Measurements from ENCODE around the gene RFK.
"Not testable (repeated sequence)": the region's sequence is repeated elsewhere in the genome, so short reads cannot be mapped to it uniquely, and the experiment has no call there.

The RFK gene

GRCh38 chr9:76394195-76394959 lies at the start of gene RFK:
Gene RFK, minus strand, starts transcription at chr9:76394426. Its CDS starts 255 bp downstream, at chr9:76394171.
- peak; percentile 90 for DNase-seq (ENCODE audit: low read depth, low spot score)
- no peaks in the 10 kb centered on the region for H3K4me1 ChIP-seq (ENCODE audit: insufficient read depth, insufficient read length)
- 0 out of 2 replicates have a peak, but pooled peaks cover 7% of the 10 kb centered on the region for H3K9me3 ChIP-seq (ENCODE audit: insufficient read depth, low read length)
- no peak for TF ChIP-seq YY1 (IDR thresholded peaks at IDR 0.05; ENCODE audit: insufficient read depth, insufficient read length)
- TF ChIP-seq ZNF274 (IDR thresholded peaks at IDR 0.05; ENCODE audit: low read depth, low read length): no peak
- TF ChIP-seq SUZ12 (IDR thresholded peaks at IDR 0.05; ENCODE audit: extremely low read depth, insufficient read depth, insufficient read length): no peak
- H3K27me3 ChIP-seq (ENCODE audit: insufficient read depth, insufficient read length): no peaks in the 10 kb centered on the region
- peaks cover 25% of the 10 kb centered on the region for H3K36me3 ChIP-seq (ENCODE audit: insufficient read depth, insufficient read length, low read length)
- H3K4me3 ChIP-seq (ENCODE audit: insufficient read length, low read depth): peak within 1 kb of the TSS; percentile 90
- peak within 1 kb of the TSS; percentile 97 for H3K9ac ChIP-seq (ENCODE audit: insufficient read length, low read depth)

GRCh38 chr9:76443887-76444286 lies 49.7 kb upstream of the RFK start:
- no peaks in the 10 kb centered on the region for H3K27me3 ChIP-seq (ENCODE audit: insufficient read depth, insufficient read length)
- H3K9me3 ChIP-seq (ENCODE audit: insufficient read depth, low read length): 0 out of 2 replicates have a peak, but pooled peaks cover 6% of the 10 kb centered on the region
- no peak overlapping the region for H3K9ac ChIP-seq (ENCODE audit: insufficient read length, low read depth)
- no peaks in the 10 kb centered on the region for H3K36me3 ChIP-seq (ENCODE audit: insufficient read depth, insufficient read length, low read length)
- TF ChIP-seq YY1 (IDR thresholded peaks at IDR 0.05; ENCODE audit: insufficient read depth, insufficient read length) (no peak), SUZ12 (IDR thresholded peaks at IDR 0.05; ENCODE audit: extremely low read depth, insufficient read depth, insufficient read length) (no peak)
- DNase-seq (ENCODE audit: low read depth, low spot score): no peak
- H3K4me1 ChIP-seq (ENCODE audit: insufficient read depth, insufficient read length): no peaks in the 10 kb centered on the region
- no peak overlapping the region for H3K4me3 ChIP-seq (ENCODE audit: insufficient read length, low read depth)

GRCh38 chr9:76441551-76442322 lies 47.5 kb upstream of the RFK start:
- H3K9ac ChIP-seq (ENCODE audit: insufficient read length, low read depth): no peak overlapping the region

DNA sequence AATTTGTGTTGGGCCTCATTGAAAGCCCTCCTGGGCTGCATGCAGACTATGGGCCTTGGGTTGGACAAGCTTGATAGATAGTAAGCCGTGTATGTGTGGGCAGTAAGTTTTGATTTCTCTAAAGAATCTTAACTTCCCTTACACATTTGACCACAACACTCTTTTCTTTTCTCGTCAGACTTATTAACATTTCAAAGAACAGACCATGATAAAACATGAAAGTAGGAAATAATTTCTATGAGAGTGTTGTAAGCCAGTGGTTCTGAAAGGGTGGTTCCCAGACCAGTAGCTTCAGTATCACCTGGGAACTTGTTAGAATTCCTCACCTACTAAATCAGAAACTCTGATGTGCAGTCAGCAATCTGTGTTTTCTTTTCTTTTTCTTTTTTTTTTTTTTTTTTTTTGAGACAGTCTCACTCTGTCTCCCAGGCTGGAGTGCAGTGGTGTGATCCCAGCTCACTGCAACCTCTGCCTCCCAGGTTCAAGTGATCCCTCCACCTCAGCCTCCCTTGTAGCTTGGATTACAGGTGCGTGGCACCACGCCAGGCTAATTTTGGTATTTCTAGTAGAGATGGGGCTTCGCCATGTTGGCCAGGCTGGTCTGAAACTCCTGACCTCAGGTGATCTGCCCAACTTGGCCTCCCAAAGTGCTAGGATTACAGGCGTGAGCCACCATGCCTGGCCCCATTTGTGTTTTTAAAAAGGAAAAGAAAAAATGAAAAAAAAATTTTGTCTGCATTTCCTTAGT lies 44.8 kb upstream of the RFK start:
- H3K9me3 ChIP-seq (ENCODE audit: insufficient read depth, low read length): 0 out of 2 replicates have a peak, but pooled peaks cover 15% of the 10 kb centered on the region
- no peak overlapping the region for H3K9ac ChIP-seq (ENCODE audit: insufficient read length, low read depth)
- no peak for TF ChIP-seq YY1 (IDR thresholded peaks at IDR 0.05; ENCODE audit: insufficient read depth, insufficient read length)
- no peak for TF ChIP-seq ZNF274 (IDR thresholded peaks at IDR 0.05; ENCODE audit: low read depth, low read length)
- TF ChIP-seq SUZ12 (IDR thresholded peaks at IDR 0.05; ENCODE audit: extremely low read depth, insufficient read depth, insufficient read length): no peak
- H3K4me3 ChIP-seq (ENCODE audit: insufficient read length, low read depth): no peak overlapping the region
- H3K27me3 ChIP-seq (ENCODE audit: insufficient read depth, insufficient read length): no peaks in the 10 kb centered on the region
- no peak for DNase-seq (ENCODE audit: low read depth, low spot score)
- H3K4me1 ChIP-seq (ENCODE audit: insufficient read depth, insufficient read length): no peaks in the 10 kb centered on the region
- H3K36me3 ChIP-seq (ENCODE audit: insufficient read depth, insufficient read length, low read length): no peaks in the 10 kb centered on the region

More at GRCh38 chr9:76441551-76442322, 47.5 kb upstream of the RFK start:
- Histone ChIP-seq H3K36me3 (ENCODE audit: insufficient read depth, insufficient read length, low read length) (no peaks in the 10 kb centered on the region), H3K4me3 (ENCODE audit: insufficient read length, low read depth) (no peak overlapping the region), H3K4me1 (ENCODE audit: insufficient read depth, insufficient read length) (no peaks in the 10 kb centered on the region), H3K9me3 (ENCODE audit: insufficient read depth, low read length) (0 out of 2 replicates have a peak, but pooled peaks cover 6% of the 10 kb centered on the region), H3K27me3 (ENCODE audit: insufficient read depth, insufficient read length) (no peaks in the 10 kb centered on the region)
- TF ChIP-seq ZNF274 (IDR thresholded peaks at IDR 0.05; ENCODE audit: low read depth, low read length): no peak
- no peak for TF ChIP-seq SUZ12 (IDR thresholded peaks at IDR 0.05; ENCODE audit: extremely low read depth, insufficient read depth, insufficient read length)
- no peak for TF ChIP-seq YY1 (IDR thresholded peaks at IDR 0.05; ENCODE audit: insufficient read depth, insufficient read length)
- no peak for DNase-seq (ENCODE audit: low read depth, low spot score)

GRCh38 chr9:76437017-76437699 lies 42.9 kb upstream of the RFK start:
- H3K4me3 ChIP-seq (ENCODE audit: insufficient read length, low read depth); H3K27me3 ChIP-seq (ENCODE audit: insufficient read depth, insufficient read length); H3K36me3 ChIP-seq (ENCODE audit: insufficient read depth, insufficient read length, low read length); H3K9ac ChIP-seq (ENCODE audit: insufficient read length, low read depth); DNase-seq (ENCODE audit: low read depth, low spot score); H3K4me1 ChIP-seq (ENCODE audit: insufficient read depth, insufficient read length): not testable (repeated sequence)
- H3K9me3 ChIP-seq (ENCODE audit: insufficient read depth, low read length): peaks cover 19% of the 10 kb centered on the region; the same call in 1 of the 2 replicates

GRCh38 chr9:76434897-76435296 lies 40.7 kb upstream of the RFK start:
- not testable (repeated sequence) for DNase-seq (ENCODE audit: low read depth, low spot score); H3K9ac ChIP-seq (ENCODE audit: insufficient read length, low read depth); H3K27me3 ChIP-seq (ENCODE audit: insufficient read depth, insufficient read length); H3K36me3 ChIP-seq (ENCODE audit: insufficient read depth, insufficient read length, low read length); H3K4me1 ChIP-seq (ENCODE audit: insufficient read depth, insufficient read length); H3K4me3 ChIP-seq (ENCODE audit: insufficient read length, low read depth)
- peaks cover 19% of the 10 kb centered on the region; the same call in 1 of the 2 replicates for H3K9me3 ChIP-seq (ENCODE audit: insufficient read depth, low read length)

All from NT2/D1 (cell line).